GM18907 (cell line): ENCODE measurements around the gene CEP63.

Experiments
- ATAC-seq: cut with Tn5 transposase; IDR thresholded peaks from one replicate; pipeline ENCODE4 v1.9.1; 2021; ENCODE audit warnings: mild to moderate bottlenecking, moderate library complexity; ENCODE audit not compliant: unreplicated experiment

CEP63 gene

GRCh38 chr3:134623615-134624245 lies 137.9 kb downstream of the CEP63 start:
- no peak for ATAC-seq
